KMS-11 (cell line): ENCODE measurements around the gene TTC1.
A peak's percentile ranks its signal among the peaks of the same experiment; 100 is the strongest.

ENCODE experiments used
- H2AFZ ChIP-seq: fragments of 200-600 bp; sonication (generic); 2 replicates; pipeline ENCODE4 v1.6.1; 2016; ENCODE audit warnings: antibody characterized with exemption, mixed run types, low read depth
- H3K27ac ChIP-seq: fragments of 200-600 bp; sonication (generic); 2 replicates; pipeline ENCODE4 v1.6.1; 2016; ENCODE audit warnings: mild to moderate bottlenecking, mixed run types
- H3K27me3 ChIP-seq: fragments of 200-600 bp; sonication (generic); 2 replicates; pipeline ENCODE4 v1.6.1; 2017; ENCODE audit warnings: mild to moderate bottlenecking, low read depth, mixed run types, moderate library complexity; ENCODE audit not compliant: insufficient read depth
- H3K36me3 ChIP-seq: fragments of 200-600 bp; sonication (generic); 2 replicates; pipeline ENCODE4 v1.6.1; 2017; ENCODE audit warnings: mild to moderate bottlenecking, mixed run types; ENCODE audit not compliant: insufficient read depth
- H3K4me1 ChIP-seq: fragments of 200-600 bp; sonication (generic); 2 replicates; pipeline ENCODE4 v1.6.1; 2016; ENCODE audit warnings: mild to moderate bottlenecking, low read depth, mixed run types; ENCODE audit not compliant: poor library complexity, severe bottlenecking
- H3K4me2 ChIP-seq: fragments of 200-600 bp; sonication (generic); 2 replicates; pipeline ENCODE4 v1.7.0; 2016; ENCODE audit warnings: mild to moderate bottlenecking, mixed run types
- H3K4me3 ChIP-seq: fragments of 200-600 bp; sonication (generic); IDR thresholded peaks from 2 replicates; pipeline ENCODE4 v1.6.1; 2017; ENCODE audit warnings: low read depth, low read length, mixed read lengths; ENCODE audit not compliant: insufficient read depth
- H3K79me2 ChIP-seq: fragments of 200-600 bp; sonication (generic); 2 replicates; pipeline ENCODE4 v1.6.1; 2016; ENCODE audit warnings: low read depth, mixed run types; ENCODE audit not compliant: insufficient read depth
- H3K9ac ChIP-seq: fragments of 200-600 bp; sonication (generic); 2 replicates; pipeline ENCODE4 v1.6.1; 2016; ENCODE audit warnings: mild to moderate bottlenecking, mixed run types
- H4K20me1 ChIP-seq: fragments of 200-600 bp; sonication (generic); 2 replicates; pipeline ENCODE4 v1.6.1; 2016; ENCODE audit warnings: mild to moderate bottlenecking, mixed run types; ENCODE audit not compliant: insufficient read depth
- TF ChIP-seq, protein P1 (sequence below): fragments of 200-600 bp; sonication (generic); conservative IDR thresholded peaks from 2 replicates; pipeline ENCODE4 v1.6.1; 2017; ENCODE audit warnings: low read depth, mild to moderate bottlenecking, antibody characterized with exemption, low read length, moderate library complexity, mixed read lengths

The TTC1 gene

DNA sequence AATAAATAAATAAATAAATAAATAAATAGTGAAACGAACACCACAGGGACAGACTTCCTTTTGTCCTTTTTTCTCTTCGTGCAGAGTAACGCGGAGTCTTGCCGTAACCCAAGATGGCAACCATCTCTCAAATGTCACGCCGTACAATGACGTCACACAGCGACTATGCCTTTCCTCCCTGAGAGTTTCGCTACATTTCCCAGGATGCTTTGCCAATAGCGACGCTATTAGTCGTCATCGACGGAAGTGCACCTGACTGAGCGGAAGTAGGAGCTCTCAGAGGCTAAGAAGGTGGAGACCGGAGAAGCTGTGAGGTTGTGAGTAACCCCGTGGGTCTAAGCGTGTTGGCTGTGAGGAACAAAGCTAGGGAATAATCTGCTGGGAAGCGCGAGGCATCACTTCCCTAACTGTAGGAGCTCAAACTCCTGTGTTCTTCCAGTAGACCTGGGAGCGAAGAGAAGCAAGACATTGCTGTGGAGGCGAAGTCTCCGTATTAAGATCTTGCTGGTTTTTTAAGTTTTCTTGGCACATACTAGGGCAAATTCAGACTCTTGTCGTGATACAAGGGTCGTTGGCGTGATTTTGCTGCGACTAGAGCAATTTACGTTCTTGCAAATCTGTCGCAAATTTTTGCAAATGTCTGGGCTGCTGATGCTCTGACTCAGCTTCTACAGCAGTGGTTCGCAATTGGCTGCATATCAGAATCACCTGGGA lies at the start of gene TTC1:
Gene TTC1, plus strand, starts transcription at position 263 of the 714 bp plus-strand sequence. CDS start 1,390 bp downstream, outside the sequence.
- no peaks in the 10 kb centered on the region for H4K20me1 ChIP-seq
- H3K4me3 ChIP-seq: no peak within 1 kb of the TSS
- peak within 1 kb of the TSS; percentile 56; the same call in 1 of the 2 replicates for H3K27ac ChIP-seq
- H3K4me1 ChIP-seq: peaks cover 8% of the 10 kb centered on the region
- H3K9ac ChIP-seq: peak within 1 kb of the TSS; percentile 78
- peak within 1 kb of the TSS; percentile 83 for H2AFZ ChIP-seq
- no peaks in the 10 kb centered on the region; the same call in 1 of the 2 replicates for H3K79me2 ChIP-seq
- no peaks in the 10 kb centered on the region for H3K27me3 ChIP-seq
- TF ChIP-seq, protein P1, sequence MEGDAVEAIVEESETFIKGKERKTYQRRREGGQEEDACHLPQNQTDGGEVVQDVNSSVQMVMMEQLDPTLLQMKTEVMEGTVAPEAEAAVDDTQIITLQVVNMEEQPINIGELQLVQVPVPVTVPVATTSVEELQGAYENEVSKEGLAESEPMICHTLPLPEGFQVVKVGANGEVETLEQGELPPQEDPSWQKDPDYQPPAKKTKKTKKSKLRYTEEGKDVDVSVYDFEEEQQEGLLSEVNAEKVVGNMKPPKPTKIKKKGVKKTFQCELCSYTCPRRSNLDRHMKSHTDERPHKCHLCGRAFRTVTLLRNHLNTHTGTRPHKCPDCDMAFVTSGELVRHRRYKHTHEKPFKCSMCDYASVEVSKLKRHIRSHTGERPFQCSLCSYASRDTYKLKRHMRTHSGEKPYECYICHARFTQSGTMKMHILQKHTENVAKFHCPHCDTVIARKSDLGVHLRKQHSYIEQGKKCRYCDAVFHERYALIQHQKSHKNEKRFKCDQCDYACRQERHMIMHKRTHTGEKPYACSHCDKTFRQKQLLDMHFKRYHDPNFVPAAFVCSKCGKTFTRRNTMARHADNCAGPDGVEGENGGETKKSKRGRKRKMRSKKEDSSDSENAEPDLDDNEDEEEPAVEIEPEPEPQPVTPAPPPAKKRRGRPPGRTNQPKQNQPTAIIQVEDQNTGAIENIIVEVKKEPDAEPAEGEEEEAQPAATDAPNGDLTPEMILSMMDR: no peak
- peak within 1 kb of the TSS; percentile 51 for H3K4me2 ChIP-seq
- H3K36me3 ChIP-seq: no peaks in the 10 kb centered on the region

GRCh38 chr5:159961176-159962160 lies 47.5 kb upstream of the TTC1 start:
- H3K4me2 ChIP-seq: no peak overlapping the region
- H3K4me3 ChIP-seq: no peak overlapping the region
- no peaks in the 10 kb centered on the region for H3K36me3 ChIP-seq
- no peaks in the 10 kb centered on the region for H3K79me2 ChIP-seq
- no peak overlapping the region for H3K9ac ChIP-seq
- TF ChIP-seq, protein P1: no peak
- H4K20me1 ChIP-seq: no peaks in the 10 kb centered on the region
- no peak overlapping the region for H2AFZ ChIP-seq
- H3K27ac ChIP-seq: no peak overlapping the region
- H3K27me3 ChIP-seq: no peaks in the 10 kb centered on the region
- no peaks in the 10 kb centered on the region for H3K4me1 ChIP-seq

DNA sequence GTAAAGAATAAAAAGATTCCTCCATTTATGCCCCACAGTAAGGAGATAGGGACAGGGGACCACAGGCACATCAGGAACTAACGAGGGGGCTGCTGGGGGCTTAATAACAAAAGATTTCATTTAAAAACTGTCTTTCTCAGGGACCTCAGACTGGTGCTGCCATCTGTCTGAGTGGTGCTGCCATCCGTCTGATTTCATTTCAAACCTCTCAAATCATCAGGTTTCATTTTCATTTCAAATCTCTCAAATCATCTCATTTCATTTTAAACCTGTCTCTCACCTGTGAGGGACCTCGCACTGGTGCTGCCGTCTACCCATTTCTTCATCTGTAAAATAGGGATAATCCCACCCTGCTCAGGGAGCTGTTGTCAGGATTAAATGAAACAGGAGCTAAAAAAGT lies 46.7 kb upstream of the TTC1 start:
- Histone ChIP-seq H2AFZ (no peak overlapping the region), H3K36me3 (no peaks in the 10 kb centered on the region), H3K79me2 (no peaks in the 10 kb centered on the region), H3K4me3 (no peak overlapping the region), H3K4me1 (no peaks in the 10 kb centered on the region), H3K4me2 (no peak overlapping the region), H3K27ac (no peak overlapping the region), H3K27me3 (no peaks in the 10 kb centered on the region), H4K20me1 (no peaks in the 10 kb centered on the region), H3K9ac (no peak overlapping the region)
- TF ChIP-seq, protein P1: no peak

DNA sequence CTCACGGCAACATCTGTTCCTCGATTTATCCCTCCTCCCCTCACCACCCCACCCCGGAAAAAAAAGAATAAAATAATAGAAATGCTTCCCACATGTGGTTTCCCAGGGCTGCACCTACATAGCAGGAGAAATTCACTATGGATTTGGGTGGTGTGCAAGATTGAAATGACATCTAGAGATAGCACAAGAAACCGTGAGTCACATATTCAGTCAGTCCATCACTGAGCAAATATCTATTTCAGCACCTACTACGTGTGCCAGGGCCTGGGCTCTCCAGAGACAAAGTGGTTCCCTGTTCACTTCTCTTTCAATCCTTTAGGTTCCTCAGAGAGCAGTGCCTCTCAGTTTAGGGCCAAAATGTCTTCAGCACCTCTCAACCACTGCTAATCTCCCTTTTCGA lies 45.0 kb upstream of the TTC1 start:
- no peak overlapping the region for H3K27ac ChIP-seq
- H3K4me1 ChIP-seq: no peaks in the 10 kb centered on the region
- H3K4me2 ChIP-seq: no peak overlapping the region
- H3K9ac ChIP-seq: no peak overlapping the region
- H3K36me3 ChIP-seq: no peaks in the 10 kb centered on the region
- H4K20me1 ChIP-seq: no peaks in the 10 kb centered on the region
- H3K27me3 ChIP-seq: no peaks in the 10 kb centered on the region
- TF ChIP-seq, protein P1: no peak
- H2AFZ ChIP-seq: no peak overlapping the region
- no peaks in the 10 kb centered on the region for H3K79me2 ChIP-seq
- no peak overlapping the region for H3K4me3 ChIP-seq
